Mesendoderm (in vitro differentiated cells): Measurements from ENCODE around the gene CLDN1.

ENCODE experiments used
- DNase-seq: peaks from one replicate; pipeline ENCODE4 v3.0.0; 2013
- H2AK5ac ChIP-seq: 2 replicates; pipeline ENCODE4 v1.6.1; 2013; ENCODE audit warnings: low read length, inconsistent platforms
- H2BK120ac ChIP-seq: 2 replicates; pipeline ENCODE4 v1.6.1; 2013; ENCODE audit warnings: low read depth, mild to moderate bottlenecking, low read length, moderate library complexity, mixed read lengths
- H2BK15ac ChIP-seq: replicated peaks from 2 replicates; pipeline ENCODE4 v1.6.1; 2013; ENCODE audit warnings: low read depth, mild to moderate bottlenecking, moderate library complexity
- H2BK5ac ChIP-seq: 2 replicates; pipeline ENCODE4 v1.6.1; 2013; ENCODE audit warnings: low read length, inconsistent platforms
- H3K18ac ChIP-seq: 2 replicates; pipeline ENCODE4 v1.6.1; 2013; ENCODE audit warnings: mild to moderate bottlenecking, low read length, mixed read lengths
- H3K23ac ChIP-seq: one replicate; pipeline ENCODE4 v1.6.1; 2013; ENCODE audit warnings: low read length
- H3K27ac ChIP-seq: 2 replicates; pipeline ENCODE4 v1.5.1; 2013; ENCODE audit warnings: low read depth, mild to moderate bottlenecking, inconsistent platforms, low read length, moderate library complexity
- H3K27me3 ChIP-seq: 2 replicates; pipeline ENCODE4 v1.6.1; 2013; ENCODE audit warnings: low read length, control low read depth, mild to moderate bottlenecking, inconsistent platforms; ENCODE audit not compliant: insufficient read depth, poor library complexity
- H3K36me3 ChIP-seq: 2 replicates; pipeline ENCODE4 v1.6.1; 2013; ENCODE audit warnings: low read length, inconsistent platforms; ENCODE audit not compliant: control insufficient read depth, insufficient read depth
- H3K4ac ChIP-seq: one replicate; pipeline ENCODE4 v1.6.1; 2013; ENCODE audit warnings: low read depth, mild to moderate bottlenecking, low read length, moderate library complexity
- H3K4me1 ChIP-seq: 2 replicates; pipeline ENCODE4 v1.6.1; 2013; ENCODE audit warnings: low read depth, low read length, inconsistent platforms; ENCODE audit not compliant: control insufficient read depth
- H3K4me2 ChIP-seq: 2 replicates; pipeline ENCODE4 v1.6.1; 2013; ENCODE audit warnings: low read length
- H3K4me3 ChIP-seq: 2 replicates; pipeline ENCODE4 v1.5.1; 2013; ENCODE audit warnings: mild to moderate bottlenecking, low read length
- H3K56ac ChIP-seq: one replicate; pipeline ENCODE4 v1.6.1; 2013; ENCODE audit warnings: low read length
- H3K79me1 ChIP-seq: 2 replicates; pipeline ENCODE4 v1.6.1; 2013; ENCODE audit warnings: low read length, inconsistent platforms
- H3K79me2 ChIP-seq: 2 replicates; pipeline ENCODE4 v1.6.1; 2013; ENCODE audit warnings: mild to moderate bottlenecking, low read length; ENCODE audit not compliant: control insufficient read depth, insufficient read depth
- H3K9ac ChIP-seq: 2 replicates; pipeline ENCODE4 v1.6.1; 2013; ENCODE audit warnings: low read length, inconsistent platforms
- H4K5ac ChIP-seq: one replicate; pipeline ENCODE4 v1.6.1; 2013; ENCODE audit warnings: low read length
- H4K8ac ChIP-seq: one replicate; pipeline ENCODE4 v1.6.1; 2013; ENCODE audit warnings: low read depth, mild to moderate bottlenecking, control low read depth, low read length, moderate library complexity
- WGBS: extraction: QIAGEN DNeasy Blood & Tissue Kit; methylation state at CpG from one replicate; pipeline ENCODE4 v1.1.7; 2013; ENCODE audit warnings: low lambda C conversion rate, missing lambda C conversion rate; ENCODE audit not compliant: insufficient coverage; ENCODE audit errors: extremely low coverage; 5-methylcytosine and 5-hydroxymethylcytosine counted together

CLDN1 gene

DNA sequence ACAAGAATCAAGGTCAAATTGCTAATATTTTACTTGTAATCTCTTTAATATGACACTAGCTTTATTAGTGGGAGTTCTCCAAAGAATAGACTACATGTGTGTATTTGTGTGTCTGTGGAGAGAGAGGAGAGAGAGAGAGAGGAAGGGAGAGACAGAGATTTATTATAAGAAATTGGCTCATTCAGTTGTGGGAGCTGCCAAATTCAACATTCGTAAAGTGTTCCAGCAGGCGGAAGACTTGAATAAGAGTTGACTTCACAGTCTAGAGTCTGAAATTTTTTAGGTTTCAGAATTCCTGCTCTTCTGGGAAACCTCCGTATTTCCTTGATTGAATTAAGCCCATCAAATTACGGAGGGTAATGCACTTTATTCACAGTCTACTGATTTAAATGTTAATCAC lies 4.7 kb upstream of the CLDN1 start:
- Histone ChIP-seq H4K8ac (no peak overlapping the region), H2BK120ac (no peak overlapping the region), H3K9ac (no peak overlapping the region), H3K27ac (no peak overlapping the region), H3K27me3 (no peaks in the 10 kb centered on the region), H3K56ac (no peak overlapping the region), H4K5ac (no peak overlapping the region), H3K23ac (no peak overlapping the region), H2BK15ac (no peak overlapping the region), H3K18ac (no peak overlapping the region), H3K79me2 (no peaks in the 10 kb centered on the region), H2BK5ac (no peak overlapping the region), H3K79me1 (no peaks in the 10 kb centered on the region), H3K4me1 (no peaks in the 10 kb centered on the region), H3K36me3 (no peaks in the 10 kb centered on the region), H3K4me3 (no peak overlapping the region), H3K4ac (no peak overlapping the region), H2AK5ac (no peak overlapping the region), H3K4me2 (no peak overlapping the region)
- no CpG with 5 or more reads among the region's 4 CpGs for WGBS
- DNase-seq: no peak

DNA sequence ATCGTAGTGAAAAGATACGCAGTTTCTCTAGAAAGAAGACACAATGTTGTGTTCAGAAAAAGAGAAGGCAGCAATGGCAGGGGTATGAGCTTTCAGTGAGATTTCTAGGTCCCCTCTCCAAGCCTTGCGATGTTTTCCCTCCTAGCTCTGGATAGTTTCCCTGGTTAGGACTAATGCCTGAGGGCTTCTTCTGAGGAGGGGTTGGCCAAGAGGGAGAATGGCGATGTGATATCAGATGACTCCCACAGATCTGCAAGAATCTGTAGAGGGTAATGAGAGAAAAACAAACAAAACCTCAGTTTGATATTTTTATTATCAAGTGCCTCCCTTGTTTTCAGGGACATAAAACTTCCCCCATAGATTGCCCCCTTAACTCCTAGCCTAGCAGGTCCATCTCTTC lies 4.1 kb upstream of the CLDN1 start:
- H4K5ac ChIP-seq: no peak overlapping the region

DNA sequence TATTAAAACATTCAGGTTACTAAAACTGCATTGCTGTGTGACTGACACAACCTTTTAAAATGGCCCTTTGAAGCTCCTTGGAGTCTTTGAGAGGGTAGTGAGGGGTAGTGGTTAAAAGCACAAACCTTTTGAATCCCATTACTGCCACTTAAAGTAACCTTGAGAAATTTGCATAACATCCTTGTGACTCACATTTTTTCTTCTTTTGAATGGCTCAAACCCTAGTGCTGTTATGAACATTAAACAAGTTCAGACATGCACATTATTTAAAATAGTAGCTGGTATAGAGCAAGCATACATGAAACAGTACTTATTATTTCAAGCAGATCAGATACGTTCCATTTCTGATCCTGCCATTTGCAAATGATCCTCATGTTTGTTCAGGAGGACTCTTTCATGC lies 3.7 kb upstream of the CLDN1 start:
- Histone ChIP-seq H3K36me3 (no peaks in the 10 kb centered on the region), H3K4me3 (no peak overlapping the region), H4K8ac (no peak overlapping the region), H3K4me1 (no peaks in the 10 kb centered on the region), H3K56ac (no peak overlapping the region), H3K4ac (no peak overlapping the region), H2BK15ac (peak overlapping the region; percentile 6), H3K23ac (no peak overlapping the region), H2AK5ac (no peak overlapping the region), H2BK5ac (no peak overlapping the region), H3K27ac (no peak overlapping the region), H3K9ac (no peak overlapping the region), H3K27me3 (no peaks in the 10 kb centered on the region), H3K79me2 (no peaks in the 10 kb centered on the region), H4K5ac (no peak overlapping the region), H3K79me1 (no peaks in the 10 kb centered on the region), H2BK120ac (no peak overlapping the region), H3K4me2 (no peak overlapping the region), H3K18ac (no peak overlapping the region)
- WGBS: no CpG with 5 or more reads among the region's 1 CpG
- no peak for DNase-seq

More for the DNA sequence above, 4.1 kb upstream of the CLDN1 start:
- H3K4ac ChIP-seq: no peak overlapping the region
- no peak overlapping the region for H2AK5ac ChIP-seq
- H3K36me3 ChIP-seq: no peaks in the 10 kb centered on the region
- H3K79me1 ChIP-seq: no peaks in the 10 kb centered on the region
- no peaks in the 10 kb centered on the region for H3K79me2 ChIP-seq
- no peak overlapping the region for H3K4me2 ChIP-seq
- no peaks in the 10 kb centered on the region for H3K27me3 ChIP-seq
- no peak overlapping the region for H3K18ac ChIP-seq
- H2BK5ac ChIP-seq: no peak overlapping the region
- no peak overlapping the region for H3K27ac ChIP-seq
- no peaks in the 10 kb centered on the region for H3K4me1 ChIP-seq
- no peak for DNase-seq
- WGBS: no CpG with 5 or more reads among the region's 4 CpGs
- no peak overlapping the region for H4K8ac ChIP-seq
- peak overlapping the region; percentile 6 for H2BK15ac ChIP-seq
- no peak overlapping the region for H3K23ac ChIP-seq
- H3K4me3 ChIP-seq: no peak overlapping the region
- no peak overlapping the region for H3K56ac ChIP-seq
- no peak overlapping the region for H3K9ac ChIP-seq
- no peak overlapping the region for H2BK120ac ChIP-seq

DNA sequence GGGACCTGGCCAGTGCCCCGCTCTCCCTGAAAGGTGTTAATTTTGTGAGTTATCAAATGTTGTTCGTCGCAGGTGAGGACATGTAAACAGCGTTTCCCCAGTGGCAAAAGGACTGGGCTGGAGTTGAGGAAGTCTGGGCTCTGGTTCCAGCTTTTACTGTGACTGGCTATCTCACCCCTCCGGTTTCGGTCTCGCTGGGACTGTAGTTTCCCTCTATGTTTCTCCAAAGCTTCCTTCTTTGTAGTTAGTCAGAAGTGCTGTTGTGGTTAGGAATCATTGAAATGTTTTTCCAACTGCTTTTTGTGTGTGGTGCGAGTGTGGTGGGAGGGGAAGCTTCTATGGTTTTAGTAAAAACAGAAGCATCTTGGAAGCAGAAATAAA lies 990 bp upstream of the CLDN1 start:
- no peak overlapping the region for H3K23ac ChIP-seq
- no CpG with 5 or more reads among the region's 8 CpGs for WGBS
- no peak overlapping the region for H2AK5ac ChIP-seq
- H2BK120ac ChIP-seq: no peak overlapping the region
- H3K4ac ChIP-seq: no peak overlapping the region
- no peak overlapping the region for H3K18ac ChIP-seq
- H3K79me1 ChIP-seq: no peaks in the 10 kb centered on the region
- H2BK15ac ChIP-seq: no peak overlapping the region
- H3K27ac ChIP-seq: no peak overlapping the region
- no peaks in the 10 kb centered on the region for H3K27me3 ChIP-seq
- no peaks in the 10 kb centered on the region for H3K4me1 ChIP-seq
- H3K9ac ChIP-seq: no peak overlapping the region
- no peaks in the 10 kb centered on the region for H3K79me2 ChIP-seq
- H2BK5ac ChIP-seq: no peak overlapping the region
- DNase-seq: no peak
- no peak overlapping the region for H3K4me2 ChIP-seq
- H4K8ac ChIP-seq: no peak overlapping the region
- H3K56ac ChIP-seq: no peak overlapping the region
- H3K36me3 ChIP-seq: no peaks in the 10 kb centered on the region
- no peak overlapping the region for H3K4me3 ChIP-seq
- H4K5ac ChIP-seq: no peak overlapping the region

DNA sequence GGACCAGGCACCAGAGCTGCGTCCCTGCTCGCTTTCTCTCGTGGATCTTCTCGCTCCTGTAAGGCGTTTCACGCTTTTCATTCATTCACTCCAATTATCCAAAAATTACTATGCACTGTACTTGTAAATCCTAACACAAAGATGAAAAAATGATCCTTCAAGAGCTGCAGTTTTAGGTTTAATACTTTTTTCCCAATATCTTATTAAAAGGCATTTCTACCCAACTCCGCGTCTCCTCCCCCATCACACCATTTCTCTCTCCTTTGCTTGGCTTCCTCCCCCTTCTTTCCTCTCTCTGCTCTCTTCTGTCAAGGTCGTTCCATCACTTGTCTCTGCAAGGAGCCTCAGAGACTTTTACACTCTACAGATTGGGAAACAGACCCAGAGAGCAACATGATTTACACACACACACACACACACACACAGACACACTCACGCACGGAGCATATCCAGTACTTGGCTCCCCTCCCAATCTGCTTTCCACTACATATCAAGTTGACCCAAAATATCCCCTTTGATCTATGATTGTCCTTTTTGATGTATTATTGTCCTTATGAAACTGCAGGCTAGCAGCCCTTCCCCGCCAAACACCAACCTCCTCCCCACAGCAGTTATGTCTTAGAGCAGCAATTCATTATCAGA lies 479 bp upstream of the CLDN1 start:
- Histone ChIP-seq H4K5ac (no peak overlapping the region), H3K4me2 (peak overlapping the region; percentile 11), H3K56ac (peak overlapping the region; percentile 73), H3K79me1 (no peaks in the 10 kb centered on the region), H4K8ac (no peak overlapping the region), H3K36me3 (no peaks in the 10 kb centered on the region), H3K9ac (peak overlapping the region; percentile 21), H2BK5ac (no peak overlapping the region), H3K23ac (no peak overlapping the region), H3K79me2 (no peaks in the 10 kb centered on the region), H3K4me3 (no peak overlapping the region), H3K27ac (no peak overlapping the region), H2BK15ac (no peak overlapping the region), H3K27me3 (no peaks in the 10 kb centered on the region), H3K4ac (no peak overlapping the region), H2BK120ac (no peak overlapping the region), H3K4me1 (no peaks in the 10 kb centered on the region), H3K18ac (no peak overlapping the region), H2AK5ac (no peak overlapping the region)
- WGBS: no CpG with 5 or more reads among the region's 12 CpGs
- no peak for DNase-seq
